ENCODE measurements around the gene TSPEAR.

The TSPEAR gene

GRCh38 chr21:44711327-44712202 lies at the start of gene TSPEAR:
Gene TSPEAR, minus strand, starts transcription at chr21:44711572. Its CDS starts 58 bp downstream, at chr21:44711514.
- no peak for DNase-seq (ENCODE audit: extremely low read depth in 1 of 2, low read depth in 1 of 2)

DNA sequence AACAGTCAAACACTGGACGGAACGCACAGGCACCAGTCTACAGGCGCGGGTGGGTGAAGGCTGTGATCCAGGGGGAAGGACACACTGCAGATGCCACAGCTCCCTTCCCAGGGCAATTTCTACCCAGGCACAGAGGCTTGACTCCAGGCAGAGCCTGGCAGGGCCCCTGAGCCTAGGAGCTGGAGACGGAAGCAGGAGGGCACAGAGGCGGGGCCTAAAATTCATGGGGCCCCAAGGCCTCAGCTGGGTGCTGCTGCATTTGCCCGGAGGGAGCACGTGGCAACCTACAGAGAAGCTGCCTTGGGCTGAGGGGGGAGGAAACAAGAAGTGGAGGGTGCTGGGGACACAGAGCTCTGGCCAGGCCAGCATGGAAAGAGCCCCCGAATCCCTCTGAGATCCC lies 49.0 kb upstream of the TSPEAR start:
- DNase-seq (ENCODE audit: extremely low read depth in 1 of 2, low read depth in 1 of 2) = no peak

GRCh38 chr21:44759628-44760285 lies 48.4 kb upstream of the TSPEAR start:
- DNase-seq (ENCODE audit: extremely low read depth in 1 of 2, low read depth in 1 of 2) = no peak

GRCh38 chr21:44758781-44759627 lies 47.6 kb upstream of the TSPEAR start:
- no peak for DNase-seq (ENCODE audit: extremely low read depth in 1 of 2, low read depth in 1 of 2)

DNA sequence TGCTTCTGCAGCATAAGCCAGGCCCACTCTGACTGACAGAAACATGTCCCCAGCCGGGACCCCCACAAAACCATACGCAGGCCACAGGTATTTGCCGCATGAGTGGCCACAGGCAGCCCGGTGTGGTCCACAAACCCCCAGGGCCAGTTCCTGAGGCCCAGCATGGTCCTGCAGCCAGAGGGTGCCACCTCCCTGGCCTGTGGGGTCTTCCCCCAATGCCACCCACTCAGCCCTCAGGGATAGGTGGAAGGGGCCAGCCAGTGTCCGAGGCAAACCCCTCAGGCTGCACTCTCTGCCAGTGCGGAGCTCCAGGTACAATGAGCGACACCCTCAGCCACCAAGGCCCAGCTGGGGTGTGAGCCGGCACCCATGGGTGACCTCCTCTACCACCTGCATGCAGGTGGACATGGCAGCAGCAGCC lies 46.8 kb upstream of the TSPEAR start:
- DNase-seq (ENCODE audit: extremely low read depth in 1 of 2, low read depth in 1 of 2) = no peak

DNA sequence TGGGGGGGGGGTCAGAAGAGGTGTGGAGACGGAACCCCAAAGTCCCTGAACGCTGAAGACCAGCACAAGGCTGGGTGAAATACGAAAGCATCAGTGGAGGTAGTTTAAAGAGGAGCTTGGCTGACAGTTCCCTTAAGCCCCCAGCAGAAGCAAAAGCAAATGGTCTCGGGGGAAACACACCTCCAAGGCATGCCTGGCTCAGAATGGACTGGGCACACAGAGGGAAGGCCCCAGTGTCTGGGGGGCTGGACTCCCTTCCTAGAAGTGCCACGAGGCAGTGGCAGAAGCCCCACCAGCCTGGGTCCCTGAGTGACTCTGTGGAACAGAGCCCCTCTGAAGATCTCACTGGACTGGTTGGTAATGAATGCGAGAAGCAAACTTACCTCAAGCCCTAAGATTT lies 46.4 kb upstream of the TSPEAR start:
- DNase-seq (ENCODE audit: extremely low read depth in 1 of 2, low read depth in 1 of 2) = no peak

DNA sequence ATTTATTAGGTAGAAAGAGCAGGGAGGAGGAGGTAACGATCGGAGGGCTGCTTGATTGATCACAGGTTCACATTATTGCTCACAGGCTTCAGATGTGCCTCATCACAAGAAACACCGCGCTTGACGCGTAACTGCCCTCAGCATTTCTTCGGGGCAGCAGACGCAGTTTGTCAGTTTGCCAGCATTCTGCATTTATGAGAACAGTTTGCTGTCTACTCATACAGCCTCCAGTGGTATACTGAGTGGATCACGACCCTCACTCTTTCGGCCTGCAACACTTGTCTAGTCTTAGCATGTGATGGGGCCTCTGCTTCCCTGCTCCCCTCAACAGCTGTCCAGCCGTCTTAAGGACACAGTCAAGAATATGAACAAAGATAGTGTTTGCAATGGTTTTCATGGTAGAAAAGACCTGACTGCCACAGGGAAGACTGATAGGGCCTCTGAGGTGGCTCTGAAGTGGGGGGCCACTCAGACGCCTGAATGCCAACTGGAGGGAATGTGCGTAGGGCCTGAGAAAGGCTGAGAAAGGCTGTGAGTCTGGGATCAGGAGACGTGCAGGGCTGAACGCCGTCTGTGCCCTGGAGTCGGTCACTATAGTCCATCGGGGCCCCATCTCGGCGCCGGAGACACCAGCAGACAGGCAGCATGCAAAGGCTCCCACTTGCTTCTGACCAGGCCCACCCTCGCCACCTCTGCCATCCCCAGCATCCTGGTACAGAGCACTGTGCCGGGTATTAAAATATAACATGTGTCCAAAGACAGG lies 45.2 kb upstream of the TSPEAR start:
- no peak for DNase-seq (ENCODE audit: extremely low read depth in 1 of 2, low read depth in 1 of 2)

DNA sequence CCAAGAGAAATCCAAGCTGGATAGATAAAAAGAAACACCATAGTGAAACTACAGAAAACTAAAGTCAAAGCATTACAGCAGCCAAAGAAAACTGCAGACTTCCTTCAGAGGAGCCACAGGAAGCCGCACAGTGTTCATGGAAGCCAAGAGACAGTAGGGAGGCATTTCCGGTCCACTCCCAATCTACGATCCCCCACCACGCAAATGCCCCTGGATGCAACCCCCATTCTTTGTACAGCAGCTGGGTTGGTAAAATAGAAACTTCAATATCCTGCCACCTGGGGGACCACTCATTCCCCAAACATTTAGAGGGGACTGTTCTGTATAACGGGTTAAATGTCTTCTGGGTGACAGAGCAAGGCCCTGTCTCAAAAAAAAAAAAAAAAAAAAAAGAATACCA lies 43.9 kb upstream of the TSPEAR start:
- DNase-seq (ENCODE audit: extremely low read depth in 1 of 2, low read depth in 1 of 2) = no peak

GRCh38 chr21:44753357-44753756 lies 42.0 kb upstream of the TSPEAR start:
- DNase-seq (ENCODE audit: extremely low read depth in 1 of 2, low read depth in 1 of 2) = no peak

GRCh38 chr21:44752671-44753235 lies 41.4 kb upstream of the TSPEAR start:
- no peak for DNase-seq (ENCODE audit: extremely low read depth in 1 of 2, low read depth in 1 of 2)

DNA sequence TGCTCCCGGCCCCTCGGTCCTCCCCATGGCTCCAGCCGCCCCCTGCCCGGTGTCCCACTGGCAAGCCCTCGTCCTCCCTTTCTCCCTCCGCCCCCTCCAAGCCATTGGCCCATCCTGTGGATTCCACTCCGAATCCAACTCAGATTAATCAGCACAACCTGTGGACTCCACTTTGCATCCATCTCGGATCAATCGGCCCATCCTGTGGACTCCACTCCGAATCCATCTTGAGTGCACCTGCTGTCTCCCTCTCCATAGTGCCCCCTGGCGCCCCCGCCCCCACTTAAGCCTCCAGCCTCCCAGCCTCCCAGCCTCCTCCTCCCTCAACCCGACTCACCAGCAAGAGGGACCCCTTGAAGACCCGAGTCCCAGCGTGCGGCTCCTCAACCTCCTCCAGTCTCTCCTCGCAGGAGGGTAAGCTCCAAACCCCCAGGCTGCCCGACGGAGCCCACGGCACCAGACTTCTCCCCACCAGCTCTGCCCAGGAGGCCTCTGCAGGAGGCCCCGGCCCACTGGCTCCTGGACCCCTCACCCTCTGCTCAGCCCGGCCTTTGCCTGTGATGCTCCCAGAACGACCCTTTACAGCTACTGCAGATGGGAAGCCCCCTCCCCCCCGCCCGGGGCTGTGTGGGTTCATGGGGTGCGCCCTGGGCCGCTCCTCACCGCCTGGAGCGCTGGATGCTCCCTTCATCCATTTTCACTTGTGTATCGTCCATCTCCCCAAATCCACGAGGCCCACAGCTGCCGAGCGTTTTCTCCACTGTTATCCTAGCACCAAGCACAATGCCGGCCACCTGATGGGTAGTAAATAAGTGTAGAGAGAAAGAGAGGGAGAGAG lies 40.6 kb upstream of the TSPEAR start:
- DNase-seq (ENCODE audit: extremely low read depth in 1 of 2, low read depth in 1 of 2) = no peak

GRCh38 chr21:44751186-44751798 lies 39.9 kb upstream of the TSPEAR start:
- DNase-seq (ENCODE audit: extremely low read depth in 1 of 2, low read depth in 1 of 2) = no peak

GRCh38 chr21:44750675-44751025 lies 39.3 kb upstream of the TSPEAR start:
- no peak for DNase-seq (ENCODE audit: extremely low read depth in 1 of 2, low read depth in 1 of 2)

GRCh38 chr21:44749759-44750674 lies 38.6 kb upstream of the TSPEAR start:
- no peak for DNase-seq (ENCODE audit: extremely low read depth in 1 of 2, low read depth in 1 of 2)

DNA sequence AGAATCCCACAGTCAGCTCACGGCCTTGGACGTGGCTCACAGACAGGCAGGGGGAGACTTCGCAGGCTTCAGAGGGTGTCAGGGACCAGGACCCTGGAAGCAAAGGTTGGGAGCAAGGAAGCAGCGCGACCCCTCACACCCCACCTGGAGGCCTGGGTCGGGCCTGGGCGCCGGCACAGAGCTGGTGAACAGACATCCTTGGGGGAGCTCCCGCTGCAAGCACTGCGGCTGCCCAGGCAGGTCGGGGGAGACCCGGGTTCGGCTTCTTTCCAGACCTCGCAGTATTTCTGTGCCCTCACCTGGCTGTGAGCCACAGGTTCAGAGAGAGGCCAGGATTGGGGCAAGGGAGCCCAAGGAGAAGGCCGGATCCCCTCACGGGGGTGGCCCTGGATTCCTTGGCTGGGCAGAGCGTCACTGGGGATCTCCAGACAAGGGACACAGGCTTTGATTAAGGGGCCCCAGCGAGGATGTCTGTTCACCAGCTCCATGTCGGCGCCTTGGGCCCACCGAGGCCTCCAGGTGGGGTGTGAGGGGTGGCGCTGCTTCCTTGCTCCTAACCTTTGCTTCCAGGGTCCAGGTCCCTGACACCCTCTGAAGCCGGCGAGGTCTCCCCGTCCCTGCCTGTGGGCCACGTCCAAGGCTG lies 37.9 kb upstream of the TSPEAR start:
- DNase-seq (ENCODE audit: extremely low read depth in 1 of 2, low read depth in 1 of 2) = no peak

- no peak for DNase-seq (ENCODE audit: extremely low read depth in 1 of 2, low read depth in 1 of 2)
Measured at GRCh38 chr21:44748621-44749020, 37.2 kb upstream of the TSPEAR start.

DNA sequence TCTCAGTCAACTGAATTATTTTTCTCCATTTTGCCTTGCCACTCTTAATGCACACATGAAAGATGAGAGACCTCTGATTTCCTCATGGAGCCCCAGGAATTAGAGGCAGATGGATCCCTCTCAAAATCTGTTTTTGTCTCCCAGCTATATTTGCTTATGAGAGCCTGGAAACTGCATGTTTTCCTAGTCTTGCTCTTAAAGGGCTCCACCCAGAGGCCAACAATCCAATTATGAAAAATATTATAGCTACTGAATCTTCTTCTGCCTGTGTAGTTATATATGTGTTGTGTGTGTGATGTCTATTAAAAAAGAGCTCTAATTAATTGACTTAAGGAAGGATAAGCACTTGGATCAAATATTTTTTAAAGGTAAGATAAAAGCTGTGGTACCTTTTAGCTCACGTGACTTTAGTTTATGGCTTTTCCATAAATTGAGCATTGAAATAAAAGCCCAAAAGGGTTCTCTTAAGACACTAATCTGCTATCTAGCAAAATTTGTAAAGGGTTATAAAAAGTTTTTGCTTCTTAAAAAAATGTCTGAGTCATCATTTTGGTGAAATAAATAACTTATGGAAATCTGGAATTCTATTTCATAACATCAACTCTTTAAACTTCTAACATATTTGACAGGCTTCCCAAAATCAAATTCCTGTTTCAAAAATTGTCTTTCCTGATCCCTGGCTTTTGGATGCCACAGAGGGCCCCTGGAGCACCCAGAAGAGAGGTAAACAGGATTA lies 31.2 kb upstream of the TSPEAR start:
- no peak for DNase-seq (ENCODE audit: extremely low read depth in 1 of 2, low read depth in 1 of 2)
